Measurements from ENCODE around the gene FLYWCH1. TPM values are rescaled to one million over a fixed set of nuclear protein-coding genes. Genes with fewer than 3 reads are reported as not detected.

FLYWCH1 gene
- total and polyA plus RNA-seq, 10 of the 15 experiments (the other 5 are each of a cell fraction or from before 2014, with no cell fraction given) = 0.47 to 33.8 (median 11.2) TPM

DNA sequence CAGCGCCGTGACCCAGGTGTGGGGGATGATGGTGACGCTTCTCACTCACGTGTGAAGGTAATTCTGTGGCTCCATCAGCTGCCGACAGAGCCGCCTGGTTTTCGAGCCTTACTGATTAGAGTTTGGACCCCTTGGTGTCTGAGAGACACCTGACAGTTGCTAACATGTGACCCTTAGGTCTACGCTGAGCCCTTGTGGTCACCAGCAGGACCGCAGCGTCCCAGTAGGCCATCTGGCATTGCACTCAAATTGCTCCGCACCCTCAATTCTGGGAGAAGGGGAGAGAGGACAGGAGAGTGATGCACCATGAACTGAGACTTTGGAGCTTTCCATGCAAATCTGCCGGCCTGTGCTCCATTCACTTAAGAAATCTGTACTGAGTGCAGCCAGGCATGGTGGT lies 2.5 kb downstream of the FLYWCH1 start:
- FAIRE-seq (no peak), DNase-seq (ENCODE audit: low read depth, low spot score) (no peak), ATAC-seq (no peak)
- no peak overlapping the region for H3K9ac ChIP-seq (ENCODE audit: control insufficient read depth, insufficient read depth, low read length)
- no peaks in the 10 kb centered on the region for H3K27me3 ChIP-seq (replicated peaks in 1 of 2; ENCODE audit: control insufficient read depth in 2 of 2, insufficient read depth in 2 of 2, low read length in 1 of 2)
- intact Hi-C loops (cut with micrococcal nuclease; ENCODE audit: unreplicated experiment) (no loop called here), in situ Hi-C loops (cut with MboI) (loop anchor here (5.0 kb wide), 1 partner anchor 37 kb away; no protein-coding TSS in a partner anchor)
- peaks cover 9% of the 10 kb centered on the region for H3K79me2 ChIP-seq (ENCODE audit: control insufficient read depth, insufficient read depth, low read length)
- no TSS peak for BruUV-seq (replicated peaks)
- H3K9me3 ChIP-seq (replicated peaks; ENCODE audit: control insufficient read depth, insufficient read depth, low read length) = no peaks in the 10 kb centered on the region
- H3K4me1 ChIP-seq (ENCODE audit: control insufficient read depth, insufficient read depth, low read length) = peaks cover 3% of the 10 kb centered on the region; the same call in 1 of the 2 replicates
- H3K4me3 ChIP-seq = no peak overlapping the region
- peaks cover 0 to 2% of the 10 kb centered on the region in 2 experiments; a peak in 1 of 4 replicates for H3K36me3 ChIP-seq (ENCODE audit: control insufficient read depth in 2 of 2, insufficient read depth in 2 of 2, low read length in 1 of 2)
- TF ChIP-seq CREM (IDR thresholded peaks at IDR 0.05; ENCODE audit: low read depth) = no peak
- TF ChIP-seq, protein P1, sequence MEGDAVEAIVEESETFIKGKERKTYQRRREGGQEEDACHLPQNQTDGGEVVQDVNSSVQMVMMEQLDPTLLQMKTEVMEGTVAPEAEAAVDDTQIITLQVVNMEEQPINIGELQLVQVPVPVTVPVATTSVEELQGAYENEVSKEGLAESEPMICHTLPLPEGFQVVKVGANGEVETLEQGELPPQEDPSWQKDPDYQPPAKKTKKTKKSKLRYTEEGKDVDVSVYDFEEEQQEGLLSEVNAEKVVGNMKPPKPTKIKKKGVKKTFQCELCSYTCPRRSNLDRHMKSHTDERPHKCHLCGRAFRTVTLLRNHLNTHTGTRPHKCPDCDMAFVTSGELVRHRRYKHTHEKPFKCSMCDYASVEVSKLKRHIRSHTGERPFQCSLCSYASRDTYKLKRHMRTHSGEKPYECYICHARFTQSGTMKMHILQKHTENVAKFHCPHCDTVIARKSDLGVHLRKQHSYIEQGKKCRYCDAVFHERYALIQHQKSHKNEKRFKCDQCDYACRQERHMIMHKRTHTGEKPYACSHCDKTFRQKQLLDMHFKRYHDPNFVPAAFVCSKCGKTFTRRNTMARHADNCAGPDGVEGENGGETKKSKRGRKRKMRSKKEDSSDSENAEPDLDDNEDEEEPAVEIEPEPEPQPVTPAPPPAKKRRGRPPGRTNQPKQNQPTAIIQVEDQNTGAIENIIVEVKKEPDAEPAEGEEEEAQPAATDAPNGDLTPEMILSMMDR (IDR thresholded peaks at IDR 0.05 in 2 of 3, conservative IDR thresholded peaks at IDR 0.05 in 1 of 3; ENCODE audit: control insufficient read depth in 2 of 3, extremely low read depth in 1 of 3, insufficient read depth in 1 of 3, low read depth in 3 of 3, low read length in 3 of 3) = 0 out of 6 replicates have a peak, but pooled peaks of 1 of the 3 experiments have one; percentile 7
- 98% methylated on average over 12 of the region's 12 CpGs for WGBS (ENCODE audit: insufficient coverage, insufficient replicate concordance, low lambda C conversion rate, missing lambda C conversion rate)
- RAD21 ChIA-PET (ENCODE audit: unreplicated experiment) = interaction anchor here (0.7 kb wide), 1 partner anchor 138 kb away, joined by 4 read pairs; no protein-coding TSS in a partner anchor
- SMC1A ChIA-PET (ENCODE audit: uncharacterized antibody, unreplicated experiment) = no interaction called here
- H4K20me1 ChIP-seq (ENCODE audit: control insufficient read depth, insufficient read depth) = no peaks in the 10 kb centered on the region
- no peak overlapping the region for H3K27ac ChIP-seq (ENCODE audit: control insufficient read depth, insufficient read depth)
- no peak overlapping the region for H2AFZ ChIP-seq (ENCODE audit: control insufficient read depth, low read depth, low read length)
- POLR2A ChIA-PET = interaction anchor here (0.6 kb wide), 1 partner anchor 39 kb away, joined by 3 read pairs; no protein-coding TSS in a partner anchor
- CTCF ChIA-PET = interaction anchor here (1.5 to 7.2 kb wide), 3 partner anchors 13 to 46 kb away, joined by 5 to 80 read pairs (median 8); no protein-coding TSS in a partner anchor
- H3K4me2 ChIP-seq (ENCODE audit: control insufficient read depth, insufficient read depth) = no peak overlapping the region
